K562 (cell line): ENCODE results near the gene IARS1. TPM values are rescaled to one million over a fixed set of nuclear protein-coding genes. Genes with fewer than 3 reads are reported as not detected.

Source experiments
- BDP1 ChIP-seq: IDR thresholded peaks from 3 replicates; pipeline ENCODE4 v1.6.1; 2011; ENCODE audit not compliant: insufficient read length, insufficient read depth
- DMBX1 ChIP-seq: fragments of 250-450 bp; sonication (Bioruptor Pico); IDR thresholded peaks from 2 replicates; pipeline ENCODE4 v1.8.0; 2022; ENCODE audit warnings: inconsistent platforms, mild to moderate bottlenecking, moderate library complexity, borderline replicate concordance
- FOXK1 ChIP-seq: sonication (generic); formaldehyde crosslinking; IDR thresholded peaks from 2 replicates; pipeline ENCODE4 v1.8.0; 2022; ENCODE audit warnings: missing genetic modification reagents, mild to moderate bottlenecking, borderline replicate concordance
- HNRNPLL ChIP-seq: fragments of 200-400 bp; formaldehyde crosslinking; IDR thresholded peaks from 2 replicates; pipeline ENCODE4 v1.6.1; 2017; ENCODE audit warnings: low read length, low read depth, mild to moderate bottlenecking; ENCODE audit not compliant: poor library complexity, severe bottlenecking
- JUND ChIP-seq, 2 experiments: IDR thresholded peaks; 2 replicates in 1 of 2; 3 replicates in 1 of 2; pipeline ENCODE4 v1.6.1; 2011; ENCODE audit warnings: borderline replicate concordance in 2 of 2, low read depth in 2 of 2, low read length in 2 of 2, improper control_type of control experiment in 1 of 2, missing biosample characterization in 1 of 2, missing genetic modification characterization in 1 of 2, missing genetic modification reagents in 1 of 2
- MCM2 ChIP-seq: fragments of 450-650 bp; IDR thresholded peaks from 2 replicates; pipeline ENCODE4 v1.6.1; 2017; ENCODE audit warnings: low read depth, mild to moderate bottlenecking
- RFX7 ChIP-seq: fragments of 250-450 bp; sonication (Bioruptor Pico); IDR thresholded peaks from 2 replicates; pipeline ENCODE4 v1.5.1; 2021; ENCODE audit warnings: mild to moderate bottlenecking
- SRSF3 ChIP-seq: fragments of 200-400 bp; formaldehyde crosslinking; IDR thresholded peaks from 2 replicates; pipeline ENCODE4 v1.6.1; 2016; ENCODE audit warnings: mild to moderate bottlenecking, low read length, moderate library complexity; ENCODE audit not compliant: insufficient read depth
- ZFP36 ChIP-seq: fragments of 150-350 bp; IDR thresholded peaks from 2 replicates; pipeline ENCODE4 v1.6.1; 2018; ENCODE audit warnings: low read length, low read depth; ENCODE audit not compliant: partially characterized antibody
- ZNF175 ChIP-seq: fragments of 200-800 bp; sonication (Bioruptor generic); IDR thresholded peaks from 2 replicates; pipeline ENCODE4 v1.6.1; 2016; ENCODE audit warnings: low read depth, mild to moderate bottlenecking, missing genetic modification characterization, missing compliant biosample characterization
- ZNF668 ChIP-seq: fragments of 250-450 bp; sonication (Bioruptor Pico); IDR thresholded peaks from 2 replicates; pipeline ENCODE4 v1.8.0; 2022; ENCODE audit warnings: mild to moderate bottlenecking, inconsistent platforms
- polyA plus RNA-seq, 8 experiments: library from polyadenylated mRNA; depleted of rRNA in 4 of 8; stranded (reverse) in 5 of 8; unstranded in 3 of 8; fragments of >200 nt; fragmentation: Nextera tagmentation in 2 of 8; fragmentation: Illumina TruSeq in 1 of 8; extraction: Ambion mirVana in 2 of 8; extraction: Trizol in 1 of 8; gene quantifications; 2 replicates each; pipeline versions ENCODE4 v1.2.1 to v1.2.3, GENCODE V29; 2011 to 2014; ENCODE audit warnings: inconsistent platforms in 1 of 8, missing spikeins in 1 of 8
- total RNA-seq, 7 experiments: library from RNA; depleted of rRNA in 6 of 7; stranded (reverse); fragments of >200 nt in 6 of 7; fragmentation: Illumina TruSeq in 2 of 7; extraction: Trizol in 2 of 7; gene quantifications; 2 replicates each; pipeline versions ENCODE4 v1.2.1 to v1.2.3, GENCODE V29; 2011 to 2021; ENCODE audit warnings: low replicate concordance in 1 of 7
- TF ChIP-seq, protein P1 (sequence below), 2 experiments: fragments of 450-650 bp in 1 of 2; sonication (generic) in 1 of 2; formaldehyde crosslinking in 1 of 2; IDR thresholded peaks; 2 replicates each; pipeline versions ENCODE4 v1.7.1 to v1.9.0; 2016 to 2022; ENCODE audit warnings: inconsistent platforms in 1 of 2, mild to moderate bottlenecking in 1 of 2, missing genetic modification reagents in 1 of 2
- TF ChIP-seq, protein P2 (sequence below): fragments of 450-650 bp; IDR thresholded peaks from 2 replicates; pipeline ENCODE4 v1.6.1; 2014; ENCODE audit warnings: low read depth, mild to moderate bottlenecking, moderate library complexity, borderline replicate concordance
- TF ChIP-seq, protein P3 (sequence below): fragments of 250-450 bp; sonication (Bioruptor Pico); IDR thresholded peaks from 2 replicates; pipeline ENCODE4 v1.8.0; 2021; ENCODE audit warnings: borderline replicate concordance, mild to moderate bottlenecking, moderate library complexity; ENCODE audit not compliant: poor library complexity, severe bottlenecking

Gene IARS1
- total and polyA plus RNA-seq, 9 of the 15 experiments (the other 6 are each of a cell fraction or from before 2014, with no cell fraction given): 119 to 371 (median 234) TPM

DNA sequence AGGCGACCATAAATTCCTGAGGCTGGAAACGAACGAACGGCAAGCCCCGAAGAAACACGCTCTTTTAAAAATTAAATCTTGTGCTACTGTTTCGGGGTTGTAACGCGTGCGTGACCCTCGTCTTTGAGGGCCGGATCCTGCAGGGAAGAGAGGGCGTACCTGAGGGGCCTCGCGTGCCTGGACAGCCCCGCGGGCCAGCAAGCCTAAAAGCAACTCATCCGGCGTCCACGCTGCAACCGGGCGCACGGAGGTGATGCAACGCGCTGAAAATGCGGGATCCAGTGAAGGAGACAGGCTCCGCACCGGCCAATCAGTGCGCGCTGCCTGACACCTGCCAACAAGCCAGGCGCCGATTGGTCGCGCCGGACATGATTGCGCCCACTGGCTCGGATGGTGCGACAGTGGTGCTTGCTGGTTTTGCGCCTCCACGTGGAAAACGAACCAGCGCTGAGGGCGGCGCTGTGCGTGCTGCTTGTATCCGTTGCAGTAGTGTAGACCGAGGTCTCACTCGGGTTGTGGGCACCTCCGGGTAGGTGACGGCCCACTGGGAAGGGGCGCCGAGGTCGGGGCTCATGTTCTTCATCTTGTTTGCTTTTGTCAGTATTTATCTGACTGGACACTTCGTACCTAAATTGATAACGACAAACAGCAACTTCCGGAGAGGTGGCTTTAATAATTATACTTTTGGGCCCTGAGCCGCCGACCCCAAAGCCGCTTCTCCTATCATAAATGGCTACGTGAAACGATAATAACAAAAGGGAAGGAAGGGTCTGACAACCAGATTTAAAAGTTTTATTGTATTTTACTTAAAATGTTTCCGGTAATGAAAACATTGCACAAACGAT, at the start of gene IARS1 (continued):
- TF ChIP-seq, protein P1, sequence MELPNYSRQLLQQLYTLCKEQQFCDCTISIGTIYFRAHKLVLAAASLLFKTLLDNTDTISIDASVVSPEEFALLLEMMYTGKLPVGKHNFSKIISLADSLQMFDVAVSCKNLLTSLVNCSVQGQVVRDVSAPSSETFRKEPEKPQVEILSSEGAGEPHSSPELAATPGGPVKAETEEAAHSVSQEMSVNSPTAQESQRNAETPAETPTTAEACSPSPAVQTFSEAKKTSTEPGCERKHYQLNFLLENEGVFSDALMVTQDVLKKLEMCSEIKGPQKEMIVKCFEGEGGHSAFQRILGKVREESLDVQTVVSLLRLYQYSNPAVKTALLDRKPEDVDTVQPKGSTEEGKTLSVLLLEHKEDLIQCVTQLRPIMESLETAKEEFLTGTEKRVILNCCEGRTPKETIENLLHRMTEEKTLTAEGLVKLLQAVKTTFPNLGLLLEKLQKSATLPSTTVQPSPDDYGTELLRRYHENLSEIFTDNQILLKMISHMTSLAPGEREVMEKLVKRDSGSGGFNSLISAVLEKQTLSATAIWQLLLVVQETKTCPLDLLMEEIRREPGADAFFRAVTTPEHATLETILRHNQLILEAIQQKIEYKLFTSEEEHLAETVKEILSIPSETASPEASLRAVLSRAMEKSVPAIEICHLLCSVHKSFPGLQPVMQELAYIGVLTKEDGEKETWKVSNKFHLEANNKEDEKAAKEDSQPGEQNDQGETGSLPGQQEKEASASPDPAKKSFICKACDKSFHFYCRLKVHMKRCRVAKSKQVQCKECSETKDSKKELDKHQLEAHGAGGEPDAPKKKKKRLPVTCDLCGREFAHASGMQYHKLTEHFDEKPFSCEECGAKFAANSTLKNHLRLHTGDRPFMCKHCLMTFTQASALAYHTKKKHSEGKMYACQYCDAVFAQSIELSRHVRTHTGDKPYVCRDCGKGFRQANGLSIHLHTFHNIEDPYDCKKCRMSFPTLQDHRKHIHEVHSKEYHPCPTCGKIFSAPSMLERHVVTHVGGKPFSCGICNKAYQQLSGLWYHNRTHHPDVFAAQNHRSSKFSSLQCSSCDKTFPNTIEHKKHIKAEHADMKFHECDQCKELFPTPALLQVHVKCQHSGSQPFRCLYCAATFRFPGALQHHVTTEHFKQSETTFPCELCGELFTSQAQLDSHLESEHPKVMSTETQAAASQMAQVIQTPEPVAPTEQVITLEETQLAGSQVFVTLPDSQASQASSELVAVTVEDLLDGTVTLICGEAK (IDR thresholded peaks at IDR 0.05): no peak
- TF ChIP-seq, protein P1 (CRISPR knock-in tag; IDR thresholded peaks at IDR 0.05): no peak
- no peak for TF ChIP-seq FOXK1 (CRISPR knock-in tag)
- TF ChIP-seq RFX7 (CRISPR knock-in tag): no peak
- TF ChIP-seq JUND (IDR thresholded peaks at IDR 0.05; ENCODE audit: borderline replicate concordance, low read depth, low read length): peak; percentile 94
- TF ChIP-seq JUND (tag; IDR thresholded peaks at IDR 0.05; ENCODE audit: borderline replicate concordance, low read depth, low read length): peak; percentile 82; the same call in 1 of the 3 replicates
- TF ChIP-seq SRSF3: no peak
- TF ChIP-seq, protein P2, sequence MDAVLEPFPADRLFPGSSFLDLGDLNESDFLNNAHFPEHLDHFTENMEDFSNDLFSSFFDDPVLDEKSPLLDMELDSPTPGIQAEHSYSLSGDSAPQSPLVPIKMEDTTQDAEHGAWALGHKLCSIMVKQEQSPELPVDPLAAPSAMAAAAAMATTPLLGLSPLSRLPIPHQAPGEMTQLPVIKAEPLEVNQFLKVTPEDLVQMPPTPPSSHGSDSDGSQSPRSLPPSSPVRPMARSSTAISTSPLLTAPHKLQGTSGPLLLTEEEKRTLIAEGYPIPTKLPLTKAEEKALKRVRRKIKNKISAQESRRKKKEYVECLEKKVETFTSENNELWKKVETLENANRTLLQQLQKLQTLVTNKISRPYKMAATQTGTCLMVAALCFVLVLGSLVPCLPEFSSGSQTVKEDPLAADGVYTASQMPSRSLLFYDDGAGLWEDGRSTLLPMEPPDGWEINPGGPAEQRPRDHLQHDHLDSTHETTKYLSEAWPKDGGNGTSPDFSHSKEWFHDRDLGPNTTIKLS: peak; percentile 97
- TF ChIP-seq DMBX1 (CRISPR knock-in tag): no peak
- no peak for TF ChIP-seq ZNF668 (CRISPR knock-in tag)
- no peak for TF ChIP-seq MCM2
- TF ChIP-seq ZFP36: peak; percentile 9
- peak; percentile 62 for TF ChIP-seq ZNF175
- no peak for TF ChIP-seq BDP1
- TF ChIP-seq, protein P3, sequence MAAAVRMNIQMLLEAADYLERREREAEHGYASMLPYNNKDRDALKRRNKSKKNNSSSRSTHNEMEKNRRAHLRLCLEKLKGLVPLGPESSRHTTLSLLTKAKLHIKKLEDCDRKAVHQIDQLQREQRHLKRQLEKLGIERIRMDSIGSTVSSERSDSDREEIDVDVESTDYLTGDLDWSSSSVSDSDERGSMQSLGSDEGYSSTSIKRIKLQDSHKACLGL (CRISPR knock-in tag): peak; percentile 78
- TF ChIP-seq HNRNPLL: peak; percentile 82
